Stimulated activated CD8-positive, alpha-beta memory T cell treated with anti-CD3 and anti-CD28 coated beads, Interleukin-12 subunit alpha, Interleukin-12 subunit beta, amount 100 ng/mL, for 24 hours (primary cell): Measurements from ENCODE around the gene CELF2.

ENCODE experiments used
- DNase-seq: peaks from one replicate; pipeline ENCODE4 v3.0.0-alpha.2; 2020; ENCODE audit errors: extremely low read depth

CELF2 gene

DNA sequence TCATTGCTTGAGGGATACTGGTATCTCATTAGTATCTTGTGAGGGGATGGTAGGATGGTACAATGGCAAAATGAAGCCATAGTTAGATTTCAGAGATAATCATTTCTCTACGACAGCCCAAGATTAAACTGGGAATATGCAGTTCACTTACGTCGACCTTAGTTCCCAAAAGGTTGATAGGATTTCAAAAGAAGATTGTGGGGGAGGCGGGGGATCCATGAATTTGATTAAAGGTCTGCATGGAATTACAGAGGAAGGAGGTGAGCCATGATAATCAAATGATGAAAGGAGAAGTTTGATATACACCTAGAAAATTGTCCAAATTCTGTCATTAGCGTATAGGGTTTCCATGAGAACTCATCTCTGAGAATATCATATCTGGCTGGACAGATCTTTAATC, 206.6 kb downstream of the CELF2 start:
- no peak for DNase-seq

DNA sequence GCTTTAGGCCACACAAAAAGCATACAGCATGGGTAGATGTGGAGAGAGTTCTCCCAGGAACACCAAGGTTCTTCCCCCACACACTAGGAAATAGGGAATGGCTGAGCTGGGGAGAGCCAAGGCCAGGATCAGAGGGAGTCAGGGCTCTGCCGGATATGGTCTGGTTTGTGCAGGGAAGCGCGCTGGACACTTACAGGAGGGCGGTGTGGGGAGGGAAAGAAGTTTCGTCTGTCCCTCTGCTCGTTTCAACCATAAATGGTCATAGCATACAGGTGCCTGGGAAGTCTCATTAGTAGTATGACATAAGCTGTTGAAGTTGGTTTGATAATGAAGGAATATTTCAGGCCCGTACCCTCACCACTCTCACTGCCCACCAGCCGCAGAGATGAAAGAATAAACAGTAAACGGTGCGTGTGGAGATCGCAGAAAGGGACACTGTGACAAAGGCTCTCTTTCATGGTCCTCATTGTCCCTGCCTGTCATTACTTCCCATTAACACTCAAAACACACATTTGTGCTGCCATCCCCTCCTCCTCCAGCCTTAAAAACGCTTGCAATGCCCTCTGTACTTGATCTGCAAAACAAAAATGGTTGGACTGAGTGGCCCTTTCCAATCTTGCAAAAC, 207.2 kb downstream of the CELF2 start:
- no peak for DNase-seq

DNA sequence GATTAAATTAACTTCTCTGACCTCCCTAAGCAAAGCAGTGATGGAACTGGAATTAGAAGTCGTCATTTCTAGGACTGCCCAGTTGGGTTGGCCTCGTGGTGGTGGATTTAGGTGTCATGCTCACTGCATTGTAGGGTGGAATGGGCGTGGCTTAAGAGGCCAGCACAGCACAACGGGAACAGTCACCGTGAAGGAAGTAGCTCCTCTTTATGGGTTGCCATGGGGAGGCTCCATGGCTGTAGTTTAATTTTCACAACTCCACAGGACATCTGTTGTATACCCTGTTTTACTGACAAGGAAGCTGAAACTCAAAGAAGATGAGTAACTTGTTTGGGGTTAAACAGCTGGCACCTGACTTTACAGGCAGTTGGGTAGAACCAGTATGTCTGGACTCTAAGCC, 208.3 kb downstream of the CELF2 start:
- DNase-seq = peak; percentile 39

DNA sequence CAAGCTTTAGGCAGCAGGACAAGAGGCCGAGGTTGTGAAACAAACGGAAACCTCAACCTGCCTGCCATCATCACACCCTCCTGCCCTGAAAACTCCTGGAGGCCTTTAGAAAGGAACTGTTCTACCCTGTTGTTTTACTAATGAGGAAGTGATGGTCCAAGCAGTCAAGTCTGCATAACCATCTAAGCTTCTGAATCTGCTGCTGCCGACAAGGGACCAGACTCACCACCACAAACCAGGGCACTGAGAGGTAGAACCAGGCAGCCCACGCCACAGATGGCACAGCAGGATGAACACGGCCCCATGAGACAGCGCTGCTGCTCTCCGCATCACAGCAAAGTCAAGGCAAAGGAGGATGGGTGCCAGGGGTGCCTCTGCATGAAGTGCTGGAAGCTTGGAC, 209.4 kb downstream of the CELF2 start:
- no peak for DNase-seq

DNA sequence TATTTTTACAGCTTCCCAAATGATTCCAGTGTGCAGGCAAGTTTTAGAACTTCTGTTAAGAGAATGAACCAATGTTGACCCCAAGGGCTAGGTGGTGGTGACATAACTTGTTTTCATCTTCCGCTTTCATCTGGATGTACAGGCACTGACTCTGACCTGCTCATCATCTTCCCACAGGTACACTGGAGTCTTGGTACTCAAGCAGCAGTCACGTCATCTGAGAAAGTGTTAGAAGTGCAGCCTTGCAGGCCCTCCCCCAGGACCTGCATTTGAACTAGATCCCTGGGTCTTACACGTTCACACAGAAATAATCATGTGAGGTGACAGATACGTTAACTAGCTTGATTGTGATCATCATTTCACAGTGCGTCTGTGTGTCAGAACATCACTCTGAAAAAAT, 212.2 kb downstream of the CELF2 start:
- no peak for DNase-seq

DNA sequence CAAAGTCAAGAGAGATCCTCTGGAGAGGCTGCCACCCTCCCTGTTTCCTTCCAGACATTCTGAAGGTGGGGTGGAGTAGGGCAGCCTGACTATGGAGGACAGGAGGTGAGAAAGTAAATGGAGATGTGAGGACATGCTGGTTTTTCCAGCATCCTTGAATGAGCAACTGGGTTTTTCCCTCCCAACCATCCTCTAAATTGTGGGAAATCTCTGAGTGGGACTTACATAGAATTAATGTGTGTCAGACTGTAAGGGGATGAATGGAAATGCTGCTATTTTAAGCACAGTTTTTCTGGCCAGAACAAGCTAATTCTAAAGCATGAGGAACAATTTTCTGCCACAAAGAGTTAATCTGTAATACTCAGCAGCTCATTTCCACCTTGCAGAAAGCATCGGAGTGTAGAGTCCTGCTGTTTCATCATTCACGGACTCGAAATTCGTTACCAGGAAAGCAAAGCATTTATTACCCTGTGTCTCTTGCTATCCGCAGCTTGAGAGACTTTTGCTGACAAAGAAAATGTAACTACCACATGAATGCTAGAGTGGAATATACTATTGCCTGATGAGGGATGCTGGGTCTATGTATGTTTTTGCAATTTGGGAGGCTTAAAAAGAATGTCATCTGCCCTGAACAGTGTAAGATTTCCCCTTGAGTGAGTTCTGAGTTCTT, 213.0 kb downstream of the CELF2 start:
- no peak for DNase-seq

DNA sequence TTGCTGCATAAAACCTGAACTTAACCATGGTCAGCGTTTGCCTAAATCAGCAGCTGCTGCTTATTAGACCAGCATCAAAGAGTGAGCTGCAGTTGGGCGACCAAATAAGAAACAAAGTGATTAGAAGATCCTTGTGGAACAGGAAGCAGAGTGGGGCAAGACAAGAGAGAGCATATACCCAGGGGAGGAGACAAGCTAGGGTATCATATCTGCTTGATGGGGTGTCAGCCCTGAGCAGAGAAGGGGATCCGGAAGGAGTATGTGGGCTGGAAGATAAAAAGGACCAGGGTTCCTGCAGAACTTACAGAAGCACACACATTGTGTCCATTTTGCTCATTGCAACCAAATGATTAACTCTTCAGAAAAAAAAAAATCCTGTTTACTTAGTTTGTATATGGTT, 213.6 kb downstream of the CELF2 start:
- no peak for DNase-seq

DNA sequence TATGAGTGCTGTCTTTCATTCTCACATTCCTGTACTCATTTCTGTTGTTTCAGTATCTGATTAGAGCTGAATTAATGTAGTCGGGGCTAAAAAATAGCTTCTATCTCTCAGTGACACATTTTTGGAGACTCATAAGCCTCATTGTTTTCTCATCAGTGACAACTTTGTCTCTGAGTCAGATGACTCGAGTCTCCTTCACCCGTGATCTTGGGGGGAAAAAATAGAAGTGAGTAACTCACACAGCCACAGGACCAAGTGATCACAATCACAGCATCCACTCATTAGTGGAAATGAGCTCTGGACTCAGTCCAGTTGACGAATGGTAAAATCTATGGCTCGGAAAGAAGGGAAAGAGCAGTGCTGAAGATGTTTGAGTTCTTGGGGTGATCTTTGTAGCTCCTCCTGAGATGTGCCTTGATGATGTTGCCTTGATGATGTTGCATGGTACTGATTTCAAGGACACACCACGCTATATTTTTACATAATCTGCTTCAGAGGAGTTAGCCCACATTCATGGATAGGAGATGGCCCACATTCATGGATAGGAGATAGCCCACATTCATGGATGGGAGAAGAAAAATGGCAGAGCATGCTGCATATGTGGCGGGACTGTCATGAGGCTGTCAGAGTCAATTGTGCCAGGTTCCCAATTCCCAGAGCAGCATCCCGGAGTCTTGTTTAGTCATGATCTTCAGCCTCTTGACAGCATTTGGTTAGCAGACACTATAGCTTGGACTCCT, 214.7 kb downstream of the CELF2 start:
- no peak for DNase-seq

DNA sequence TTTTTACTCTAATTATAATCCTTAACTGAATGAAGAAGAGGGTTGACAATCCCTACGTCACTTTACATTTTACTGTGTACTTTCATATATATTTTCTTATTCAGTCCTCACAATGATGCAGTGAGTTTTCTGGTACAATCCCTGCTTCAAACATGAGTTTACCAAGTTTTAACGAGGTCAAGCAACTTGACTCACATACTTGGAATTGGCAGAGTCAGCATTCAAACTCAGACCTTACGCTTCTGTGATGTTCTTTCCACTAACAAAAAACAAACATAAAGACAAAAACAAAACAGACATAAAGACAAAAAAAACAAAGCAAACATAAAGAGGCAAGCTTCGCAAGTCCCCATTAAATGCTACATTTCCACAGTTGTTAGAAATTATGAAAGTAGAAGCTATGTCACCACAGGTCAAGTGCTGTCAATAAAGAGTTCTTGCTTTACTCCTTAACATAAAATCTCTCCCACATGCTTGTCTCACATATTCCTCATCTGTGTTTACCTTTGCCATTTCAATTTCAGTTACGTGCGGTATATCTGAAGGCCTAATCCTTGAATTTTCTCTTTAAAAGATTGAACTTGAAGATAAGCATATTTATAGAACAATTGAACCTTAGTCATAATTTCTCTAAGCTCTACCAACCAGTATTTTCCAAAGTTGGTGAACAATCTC, 217.3 kb downstream of the CELF2 start:
- DNase-seq = no peak

DNA sequence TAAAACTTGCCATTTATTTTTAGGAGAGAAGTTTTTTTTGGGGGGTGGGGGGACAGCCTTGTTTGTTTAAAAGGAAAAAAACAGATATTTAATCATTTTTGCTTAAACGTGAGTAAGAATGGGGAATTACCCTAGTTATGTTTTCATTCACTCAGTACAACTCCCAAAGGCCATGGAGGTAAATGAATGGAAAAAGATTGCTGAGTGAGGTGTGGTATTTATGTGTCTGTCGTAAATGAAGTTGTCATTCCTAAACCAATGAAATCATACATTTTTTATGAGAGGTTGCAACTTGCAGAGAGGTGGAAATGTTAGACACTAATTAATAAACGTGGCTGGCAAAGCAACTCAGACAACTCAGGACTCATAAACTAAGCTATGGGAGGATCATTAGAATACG, 218.1 kb downstream of the CELF2 start:
- DNase-seq = no peak

DNA sequence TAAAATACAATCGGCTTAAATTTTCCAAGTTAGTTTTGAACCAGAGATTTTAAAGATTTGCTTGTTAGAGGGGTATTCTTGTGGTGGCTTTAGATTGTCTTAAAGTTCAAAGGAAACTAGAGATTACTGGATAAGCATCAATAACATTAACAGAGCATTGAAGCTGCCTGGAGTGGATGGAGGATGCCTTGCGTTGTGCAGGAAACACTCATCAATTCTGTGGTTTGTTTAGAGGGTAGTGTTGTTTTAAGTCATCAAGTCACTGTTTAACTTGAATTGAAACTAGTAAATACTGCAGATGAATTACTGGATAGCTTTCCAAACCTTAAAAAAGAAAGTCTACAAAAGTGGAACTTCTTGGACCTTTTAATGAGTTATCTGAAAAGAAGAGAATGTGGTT, 218.6 kb downstream of the CELF2 start:
- no peak for DNase-seq

DNA sequence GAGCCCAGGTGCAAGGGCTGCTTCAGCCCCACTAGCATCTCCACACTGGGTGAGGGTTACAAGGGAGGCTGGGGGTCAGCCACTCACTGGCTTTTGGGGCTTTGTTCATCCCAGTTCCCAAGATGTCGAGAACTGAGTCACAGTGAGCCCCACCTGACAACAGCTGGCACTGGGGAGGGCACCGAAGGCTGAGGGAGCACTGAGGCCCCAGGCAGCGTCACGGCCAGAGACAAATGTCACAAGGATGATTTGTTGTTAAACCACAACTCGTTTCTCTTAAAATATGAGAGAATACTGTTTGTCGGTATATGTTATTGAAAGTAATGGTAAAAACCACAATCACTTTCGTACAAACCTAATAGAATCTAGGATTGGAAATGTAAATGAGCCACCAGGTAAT, 219.9 kb downstream of the CELF2 start:
- DNase-seq = no peak

DNA sequence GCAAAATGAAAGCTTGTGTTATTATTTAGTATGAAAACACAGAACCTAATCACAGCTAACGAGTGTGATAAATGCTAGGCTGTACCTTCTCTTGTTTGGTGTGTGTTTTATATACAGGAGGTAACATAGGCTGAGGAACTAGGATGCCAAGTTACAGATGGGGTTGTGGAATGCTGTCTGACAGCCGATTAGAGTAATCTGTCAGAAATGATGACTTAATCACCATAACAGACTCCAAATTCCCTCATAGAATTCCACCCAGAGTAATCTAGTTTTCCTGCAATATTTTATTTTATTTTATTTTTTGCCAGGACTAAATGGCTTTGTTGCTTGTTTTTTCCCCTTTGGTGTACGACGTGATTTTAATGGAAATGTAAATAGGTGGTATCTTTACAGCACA, 221.2 kb downstream of the CELF2 start:
- DNase-seq = no peak

DNA sequence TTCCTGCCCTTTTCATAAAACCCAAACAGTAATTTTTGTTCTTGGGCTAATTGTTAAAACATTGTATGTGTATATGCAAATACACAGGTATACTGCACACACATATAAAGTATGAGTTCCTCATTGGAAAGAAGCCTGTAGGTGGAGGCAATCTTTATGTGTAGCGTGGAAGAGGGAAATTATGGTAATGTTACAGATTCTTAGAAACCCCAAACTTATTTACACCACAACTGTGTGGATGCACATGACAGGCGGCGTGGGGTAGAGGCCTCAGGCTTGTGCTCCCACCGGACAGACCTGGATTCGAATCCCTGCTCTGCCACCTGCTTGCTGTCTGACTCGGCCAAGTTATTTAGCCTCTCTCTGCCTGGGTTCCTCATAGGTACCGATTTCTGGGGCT, 223.0 kb downstream of the CELF2 start:
- no peak for DNase-seq

DNA sequence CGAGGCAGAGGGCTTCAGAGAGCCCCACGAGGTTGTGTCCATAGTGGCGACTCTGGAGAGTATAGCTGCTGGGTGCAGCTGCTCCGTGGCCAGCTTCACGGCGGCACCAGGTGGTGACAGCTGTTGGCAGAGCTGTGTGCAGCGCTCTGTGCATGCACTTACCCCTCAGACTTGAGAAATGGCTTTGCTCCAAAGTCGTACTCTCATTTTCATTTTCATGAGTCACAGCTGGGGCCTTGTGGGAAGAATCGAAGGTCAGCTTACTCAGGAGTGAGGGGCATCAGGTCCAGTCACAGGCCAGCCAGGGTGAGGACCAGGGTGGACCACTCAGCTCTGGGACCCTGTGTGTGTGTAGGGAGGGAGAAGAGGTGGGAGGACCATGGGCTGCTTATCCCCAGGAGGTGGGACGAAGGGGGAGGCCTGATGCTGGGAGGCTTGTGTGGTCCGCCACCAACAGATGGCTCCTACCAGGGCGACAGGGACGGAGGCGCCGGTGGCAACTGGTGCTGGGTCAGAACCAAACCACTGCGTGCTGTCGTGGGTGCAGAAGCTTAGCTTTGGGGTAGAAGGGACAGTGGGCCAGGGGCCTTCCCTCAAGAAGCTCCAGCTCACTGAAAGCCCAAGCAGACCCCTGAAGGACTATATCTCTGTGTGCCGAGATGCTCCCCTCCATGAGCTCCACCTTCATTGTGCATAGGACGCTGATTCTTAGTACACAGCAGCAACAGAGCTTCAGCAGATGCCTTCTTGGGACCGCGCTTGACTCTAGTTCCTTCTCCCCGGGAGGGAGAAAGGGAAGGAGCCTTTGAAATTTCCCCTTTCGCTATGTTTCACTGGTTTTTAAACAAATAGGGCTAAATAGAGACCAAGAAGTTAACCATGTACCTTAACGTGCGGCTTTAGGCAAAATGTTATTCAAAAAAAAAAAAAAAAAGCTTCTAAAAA, 225.0 kb downstream of the CELF2 start:
- DNase-seq = no peak

DNA sequence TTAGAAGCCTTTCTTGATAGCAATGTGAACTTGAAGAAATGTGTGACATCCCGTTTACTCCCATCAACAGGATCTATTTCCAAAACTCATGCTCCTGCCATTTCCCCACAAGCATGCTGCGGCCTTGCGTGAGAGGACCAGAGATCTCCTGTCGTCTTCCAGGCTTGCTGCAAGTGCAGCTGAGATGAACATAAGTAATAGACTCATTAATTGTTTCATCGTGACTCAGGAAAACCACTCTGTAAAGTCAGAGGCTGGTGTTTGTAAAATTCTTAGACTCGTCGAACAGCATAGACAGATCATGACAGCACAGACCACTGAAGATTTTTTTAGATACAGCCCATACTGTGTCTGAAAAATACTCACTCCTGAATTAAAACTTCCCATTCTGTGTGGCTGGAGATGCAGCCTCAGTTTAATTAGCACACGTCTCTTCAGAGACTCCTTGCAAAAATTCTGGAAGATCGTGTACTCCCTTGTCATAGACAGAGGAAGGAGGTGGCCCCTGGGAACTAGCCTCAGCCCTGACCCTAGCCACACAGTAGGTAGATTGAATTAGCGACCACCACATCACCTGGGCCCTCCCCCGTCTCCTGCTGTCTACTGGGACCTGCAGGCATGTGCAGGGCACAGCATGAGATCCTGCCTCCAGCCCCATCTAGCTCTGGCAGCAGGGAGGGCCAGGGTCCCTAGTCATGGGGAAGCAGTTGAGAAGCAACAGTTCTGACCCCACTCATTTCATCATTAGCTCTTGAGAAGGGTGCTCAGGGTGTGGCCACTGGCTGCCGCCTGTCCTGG, 226.0 kb downstream of the CELF2 start:
- no peak for DNase-seq

DNA sequence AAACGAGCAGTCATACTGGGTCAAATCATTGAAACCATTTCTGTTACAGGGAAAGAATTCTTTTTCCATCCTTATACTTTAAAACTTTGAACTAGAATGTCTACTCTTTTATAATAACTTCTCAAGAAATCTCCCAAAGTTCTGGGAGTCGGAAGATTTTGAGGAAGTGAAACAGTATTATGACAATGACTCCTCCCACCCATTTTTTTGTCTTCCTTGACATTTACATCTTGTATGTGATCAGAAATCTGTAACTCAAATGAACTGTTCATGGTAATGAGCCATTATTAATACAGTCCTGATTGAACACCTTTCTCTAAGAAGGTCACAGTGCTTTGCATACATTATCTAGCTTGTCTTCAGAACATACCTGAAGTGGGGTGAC, 227.4 kb downstream of the CELF2 start:
- no peak for DNase-seq

DNA sequence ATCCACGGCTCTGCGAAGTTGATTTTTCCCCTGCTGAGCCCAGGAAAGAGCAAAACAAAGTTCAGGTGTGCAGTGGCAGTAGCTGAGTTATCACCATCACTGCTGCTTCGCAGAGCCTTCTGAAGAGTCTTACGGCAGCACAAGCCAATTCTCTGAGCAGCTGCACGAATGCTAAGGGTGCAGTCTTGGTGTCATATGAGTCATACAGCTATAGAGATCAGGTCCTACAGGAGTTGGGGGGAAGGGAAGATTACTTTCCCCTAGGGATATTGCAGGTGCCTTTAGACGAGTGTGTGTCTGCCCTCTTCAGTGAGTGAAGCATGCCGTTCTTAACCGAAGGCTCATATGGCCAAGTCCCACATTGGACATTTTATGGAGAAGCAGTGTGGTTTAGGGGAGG, 227.8 kb downstream of the CELF2 start:
- DNase-seq = no peak

DNA sequence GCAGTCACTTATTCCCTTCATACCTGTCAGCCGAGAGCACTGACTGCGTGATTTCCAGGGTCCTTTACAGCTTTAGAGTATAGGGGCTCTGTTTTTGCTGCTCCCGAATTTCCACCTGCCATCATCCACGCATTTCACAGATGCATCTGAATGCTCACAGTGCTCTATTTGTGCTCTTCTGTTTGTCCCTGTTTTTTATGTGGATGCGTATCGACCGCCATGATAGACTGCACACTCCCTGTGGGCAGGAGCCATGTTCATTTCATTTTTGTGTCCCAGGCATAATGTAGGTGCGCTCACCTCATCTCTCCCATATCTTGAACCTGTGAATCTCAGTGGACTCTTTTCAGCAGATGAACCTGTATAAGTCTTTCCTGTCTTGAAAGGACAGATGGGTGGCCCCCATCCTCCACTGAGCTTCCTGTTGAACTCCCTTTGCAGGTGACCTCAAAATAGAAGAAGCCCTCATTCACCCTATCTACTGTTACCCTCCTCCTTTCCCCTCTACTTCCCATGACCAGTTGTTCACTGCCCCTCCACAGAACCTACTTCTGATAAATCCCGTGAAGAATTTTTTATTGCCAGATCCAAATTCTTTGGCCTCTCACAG, 228.4 kb downstream of the CELF2 start:
- DNase-seq = no peak

DNA sequence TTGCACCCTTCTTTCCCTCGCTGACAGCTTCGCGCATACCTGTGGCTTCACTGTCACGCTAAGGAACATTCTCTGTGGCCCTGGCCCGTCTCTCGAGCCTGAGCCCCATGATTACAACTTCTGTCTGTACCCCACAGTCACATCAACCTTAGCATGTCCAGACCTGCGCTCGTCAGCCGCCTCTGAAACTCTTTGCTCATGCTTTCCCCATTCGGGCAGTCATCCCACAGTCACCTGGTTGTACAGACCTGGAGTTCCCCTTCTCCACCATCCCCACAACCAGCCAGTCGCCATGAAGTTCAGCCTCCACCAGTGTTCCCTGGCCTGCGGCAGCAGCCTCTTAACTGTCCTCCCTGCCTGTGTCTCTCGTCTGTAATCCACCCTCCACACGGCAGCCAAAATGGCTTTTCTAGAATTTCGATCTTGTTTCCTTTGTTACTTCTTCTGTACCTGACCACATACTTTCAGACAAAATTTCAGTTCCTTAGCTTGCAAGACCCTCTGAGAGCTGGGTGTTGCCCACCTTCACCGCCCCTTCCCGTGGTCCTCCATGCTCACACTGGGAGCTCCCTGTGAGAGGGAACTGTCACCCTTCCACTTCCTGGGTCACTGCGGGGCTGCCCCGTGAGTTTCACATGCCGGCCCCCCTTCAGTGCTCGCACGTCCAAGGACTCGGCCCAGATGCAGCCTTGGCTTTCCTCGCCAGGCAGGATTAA, 229.2 kb downstream of the CELF2 start:
- no peak for DNase-seq
